Activated CD8-positive, alpha-beta T cell treated with anti-CD3 and anti-CD28 coated beads for 36 hours (primary cell): ENCODE measurements around the gene KRTAP19-4. TPM values are rescaled to one million over a fixed set of nuclear protein-coding genes. Genes with fewer than 3 reads are reported as not detected.

Experiments used
- ATAC-seq: fragments of 200-7000 bp; cut with Tn5 transposase; one replicate; pipeline ENCODE4 v1.10.0; 2021; ENCODE audit warnings: mild to moderate bottlenecking, moderate library complexity
- CTCF ChIA-PET: fragments of 350-600 bp; sonication (Branson Sonifier 250); formaldehyde crosslinking; loops from one replicate; lab custom pipeline; 2021; ENCODE audit warnings: antibody characterized with exemption; lab: Charles Lee
- POLR2A ChIA-PET: fragments of 350-600 bp; sonication (Branson Sonifier 250); formaldehyde crosslinking; loops from one replicate; lab custom pipeline; 2021; ENCODE audit warnings: antibody characterized with exemption; lab: Charles Lee
- DNase-seq: peaks from one replicate; pipeline ENCODE4 v3.0.0-alpha.2; 2020
- H3K27ac Mint-ChIP-seq: one replicate; pipeline ENCODE4 v1.8.0; 2021; ENCODE audit warnings: mild to moderate bottlenecking, mixed read lengths
- H3K27me3 Mint-ChIP-seq: one replicate; pipeline ENCODE4 v1.8.0; 2021; ENCODE audit warnings: mixed read lengths
- H3K36me3 Mint-ChIP-seq: one replicate; pipeline ENCODE4 v1.8.0; 2021; ENCODE audit warnings: low read depth, mixed read lengths
- H3K4me1 Mint-ChIP-seq: one replicate; pipeline ENCODE4 v1.8.0; 2021; ENCODE audit warnings: low read depth, mixed read lengths
- H3K4me3 Mint-ChIP-seq: one replicate; pipeline ENCODE4 v1.8.0; 2021; ENCODE audit warnings: mild to moderate bottlenecking, moderate library complexity, mixed read lengths
- H3K9me3 Mint-ChIP-seq: one replicate; pipeline ENCODE4 v1.8.0; 2021; ENCODE audit warnings: mixed read lengths
- intact Hi-C: fragments of 100-400 bp; cut with micrococcal nuclease; formaldehyde crosslinking; loops from one replicate; pipeline ENCODE4 v1.10.0; 2022
- total RNA-seq, 2 experiments: library from RNA; stranded (reverse); gene quantifications; one replicate each; pipeline ENCODE4 v1.2.3, GENCODE V29; 2021
- TF ChIP-seq, protein P1 (sequence below): fragments of 200-600 bp; IDR thresholded peaks from one replicate; pipeline ENCODE4 v1.8.0; 2022; ENCODE audit warnings: antibody characterized with exemption, mild to moderate bottlenecking

The KRTAP19-4 gene
- total RNA-seq, 2 experiments from 2014 or later: not detected

DNA sequence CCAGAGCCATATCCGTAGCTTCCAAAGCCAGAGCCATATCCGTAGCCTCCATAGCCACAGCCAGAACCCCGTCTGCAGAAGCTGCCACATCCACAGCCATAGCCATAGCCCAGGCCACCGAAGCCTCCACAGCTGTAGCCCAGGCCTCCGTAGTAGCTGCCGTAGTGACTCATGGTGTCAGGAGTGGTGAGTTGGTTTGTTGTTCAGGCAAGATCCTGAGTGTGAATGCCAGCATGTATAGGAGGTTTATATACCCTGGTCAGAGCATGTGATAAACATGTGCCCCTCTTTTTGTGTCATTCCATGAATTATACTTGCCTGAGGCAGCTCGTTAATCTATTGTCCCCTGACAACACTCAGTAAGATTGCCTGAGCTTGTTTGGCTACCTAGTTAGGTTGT lies 16.8 kb downstream of the KRTAP19-4 start, which contains the start of gene KRTAP19-1:
KRTAP19-1 (minus strand) TSS at position 223 of the 400 bp plus-strand sequence; CDS start at position 173, 50 bp downstream.
- Mint-ChIP-seq H3K4me3 (no peak within 1 kb of the TSS), H3K9me3 (no peaks in the 10 kb centered on the region), H3K27ac (no peak within 1 kb of the TSS), H3K4me1 (no peaks in the 10 kb centered on the region), H3K27me3 (peaks cover 4% of the 10 kb centered on the region), H3K36me3 (no peaks in the 10 kb centered on the region)
- ATAC-seq (no peak), DNase-seq (no peak)
- intact Hi-C loops: no loop called here
- ChIA-PET POLR2A (no interaction called here), CTCF (no interaction called here)
- TF ChIP-seq, protein P1, sequence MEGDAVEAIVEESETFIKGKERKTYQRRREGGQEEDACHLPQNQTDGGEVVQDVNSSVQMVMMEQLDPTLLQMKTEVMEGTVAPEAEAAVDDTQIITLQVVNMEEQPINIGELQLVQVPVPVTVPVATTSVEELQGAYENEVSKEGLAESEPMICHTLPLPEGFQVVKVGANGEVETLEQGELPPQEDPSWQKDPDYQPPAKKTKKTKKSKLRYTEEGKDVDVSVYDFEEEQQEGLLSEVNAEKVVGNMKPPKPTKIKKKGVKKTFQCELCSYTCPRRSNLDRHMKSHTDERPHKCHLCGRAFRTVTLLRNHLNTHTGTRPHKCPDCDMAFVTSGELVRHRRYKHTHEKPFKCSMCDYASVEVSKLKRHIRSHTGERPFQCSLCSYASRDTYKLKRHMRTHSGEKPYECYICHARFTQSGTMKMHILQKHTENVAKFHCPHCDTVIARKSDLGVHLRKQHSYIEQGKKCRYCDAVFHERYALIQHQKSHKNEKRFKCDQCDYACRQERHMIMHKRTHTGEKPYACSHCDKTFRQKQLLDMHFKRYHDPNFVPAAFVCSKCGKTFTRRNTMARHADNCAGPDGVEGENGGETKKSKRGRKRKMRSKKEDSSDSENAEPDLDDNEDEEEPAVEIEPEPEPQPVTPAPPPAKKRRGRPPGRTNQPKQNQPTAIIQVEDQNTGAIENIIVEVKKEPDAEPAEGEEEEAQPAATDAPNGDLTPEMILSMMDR: no peak

DNA sequence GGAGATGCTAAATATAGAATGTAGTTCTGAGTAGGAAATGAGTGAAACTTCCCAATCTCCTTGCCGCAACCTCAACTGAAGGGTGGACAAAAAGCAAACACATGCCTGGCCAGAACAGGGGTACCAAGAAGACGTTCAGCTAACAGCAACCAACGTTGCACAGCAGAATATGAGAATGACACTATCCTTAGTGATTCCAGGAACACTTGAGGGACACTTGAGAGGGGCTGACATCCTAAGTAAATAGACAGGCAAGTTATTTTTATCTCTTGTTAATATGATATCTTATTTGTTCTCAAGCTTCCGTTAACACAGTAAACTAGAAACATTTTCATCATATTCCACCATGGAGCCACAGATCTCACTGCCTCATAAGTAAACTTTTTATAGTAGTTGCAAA lies 17.7 kb downstream of the KRTAP19-4 start:
- no peak overlapping the region for H3K27ac Mint-ChIP-seq
- DNase-seq (no peak), ATAC-seq (no peak)
- TF ChIP-seq, protein P1: no peak
- peaks cover 5% of the 10 kb centered on the region for H3K27me3 Mint-ChIP-seq
- no peaks in the 10 kb centered on the region for H3K9me3 Mint-ChIP-seq
- intact Hi-C loops: no loop called here
- POLR2A ChIA-PET: no interaction called here
- CTCF ChIA-PET: no interaction called here
- H3K4me3 Mint-ChIP-seq: no peak overlapping the region
- no peaks in the 10 kb centered on the region for H3K4me1 Mint-ChIP-seq
- no peaks in the 10 kb centered on the region for H3K36me3 Mint-ChIP-seq

DNA sequence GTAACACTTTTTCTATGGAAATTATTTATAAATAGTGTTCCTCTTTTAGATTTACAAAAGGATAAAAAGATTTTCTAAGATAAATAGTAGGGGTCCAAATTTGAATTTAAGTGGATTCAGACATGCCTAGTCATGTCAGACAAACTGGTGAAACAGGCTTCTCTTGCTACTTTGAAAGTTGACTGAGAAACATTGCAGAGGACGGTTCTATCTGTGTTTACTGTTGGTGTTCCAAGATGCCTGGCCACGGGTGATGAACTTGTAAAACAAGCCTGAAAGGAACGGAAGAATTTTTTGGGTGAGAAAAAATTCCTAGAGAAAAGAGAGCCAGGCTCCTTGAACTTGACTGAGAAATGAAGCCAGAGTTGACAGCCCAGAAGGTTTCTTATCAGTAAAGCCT lies 19.0 kb downstream of the KRTAP19-4 start:
- no peak for ATAC-seq
- no peak overlapping the region for H3K4me3 Mint-ChIP-seq
- no peaks in the 10 kb centered on the region for H3K4me1 Mint-ChIP-seq
- no peaks in the 10 kb centered on the region for H3K9me3 Mint-ChIP-seq
- H3K27ac Mint-ChIP-seq: no peak overlapping the region
- POLR2A ChIA-PET: interaction anchor here (0.7 kb wide), 1 partner anchor 342 kb away, joined by 3 read pairs; no protein-coding TSS in a partner anchor
- no peaks in the 10 kb centered on the region for H3K36me3 Mint-ChIP-seq
- peaks cover 5% of the 10 kb centered on the region for H3K27me3 Mint-ChIP-seq
- DNase-seq: no peak
- TF ChIP-seq, protein P1: no peak
- CTCF ChIA-PET: interaction anchor here (0.6 kb wide), 1 partner anchor 11 kb away, joined by 3 read pairs; no protein-coding TSS in a partner anchor
- intact Hi-C loops: no loop called here

DNA sequence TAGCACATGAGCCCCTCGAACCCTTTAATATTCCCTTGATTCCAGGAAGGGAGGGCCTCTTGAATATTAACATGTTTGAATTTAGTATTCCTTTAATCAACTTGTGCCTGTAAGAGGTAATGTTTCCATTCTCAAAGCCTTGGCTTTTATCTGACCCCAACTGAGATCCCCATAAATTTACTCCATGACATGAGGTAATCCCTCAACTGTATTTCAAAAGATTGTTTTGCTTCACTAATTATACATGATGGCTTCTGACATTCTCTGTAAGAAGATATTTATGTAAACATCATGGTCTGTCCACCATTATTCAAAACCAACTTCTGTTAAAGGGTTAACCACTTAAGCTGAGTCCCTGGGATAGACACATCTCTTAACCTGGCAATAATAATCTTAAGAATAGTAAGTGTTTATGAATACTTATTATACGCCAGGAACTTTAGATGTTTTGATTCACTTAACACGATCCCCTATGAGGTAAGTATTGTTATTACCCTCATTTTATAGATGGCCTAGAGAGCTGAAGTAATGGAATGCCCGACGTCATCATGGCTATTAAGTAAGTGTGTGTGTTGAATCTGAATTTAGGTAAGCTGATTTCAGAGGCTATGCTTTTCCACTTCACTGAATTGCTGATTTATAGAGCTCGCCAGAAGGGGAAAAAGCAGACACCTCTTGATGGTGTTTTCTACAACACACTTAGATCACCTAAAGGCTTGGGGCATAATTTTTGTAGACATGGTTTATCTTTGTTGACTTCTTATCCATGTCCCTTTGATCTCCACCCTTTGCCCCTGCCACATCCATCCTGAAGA lies 27.9 kb downstream of the KRTAP19-4 start:
- POLR2A ChIA-PET: no interaction called here
- Mint-ChIP-seq H3K4me3 (no peak overlapping the region), H3K9me3 (no peaks in the 10 kb centered on the region), H3K36me3 (no peaks in the 10 kb centered on the region), H3K27ac (no peak overlapping the region), H3K27me3 (no peaks in the 10 kb centered on the region), H3K4me1 (no peaks in the 10 kb centered on the region)
- CTCF ChIA-PET: interaction anchor here (0.6 kb wide), 1 partner anchor 65 kb away, joined by 3 read pairs; no protein-coding TSS in a partner anchor
- TF ChIP-seq, protein P1: no peak
- ATAC-seq: no peak
- no peak for DNase-seq
- intact Hi-C loops: no loop called here

DNA sequence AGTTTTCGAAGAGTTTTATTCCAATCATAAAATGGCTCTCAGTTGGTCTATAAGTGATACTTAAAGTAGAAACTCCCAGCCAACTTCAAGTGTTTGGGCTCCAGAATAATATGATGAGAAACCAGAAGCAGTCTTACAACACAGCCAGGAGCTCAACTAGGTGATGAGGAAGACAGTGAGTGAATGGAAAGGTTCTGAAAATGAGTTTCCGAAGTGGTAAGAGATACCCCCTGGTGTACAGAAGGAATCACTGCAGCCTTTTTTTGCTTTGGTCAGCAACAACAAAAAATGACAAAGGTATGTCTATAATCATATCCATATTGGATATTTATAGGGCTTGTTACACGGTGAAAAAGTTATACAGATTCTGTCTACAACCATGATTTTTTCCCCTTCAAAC lies 33.3 kb downstream of the KRTAP19-4 start:
- Mint-ChIP-seq H3K4me1 (no peaks in the 10 kb centered on the region), H3K4me3 (no peak overlapping the region), H3K27ac (no peak overlapping the region), H3K9me3 (no peaks in the 10 kb centered on the region), H3K27me3 (peaks cover 3% of the 10 kb centered on the region), H3K36me3 (no peaks in the 10 kb centered on the region)
- DNase-seq: no peak
- CTCF ChIA-PET: interaction anchor here (1.0 kb wide), 1 partner anchor 21 kb away, joined by 3 read pairs; no protein-coding TSS in a partner anchor
- intact Hi-C loops: no loop called here
- TF ChIP-seq, protein P1: peak; percentile 48
- ATAC-seq: no peak
- POLR2A ChIA-PET: no interaction called here
